GM12864 (cell line): ENCODE data around the gene FARP2.
"Not testable (repeated sequence)": the region's sequence is repeated elsewhere in the genome, so short reads cannot be mapped to it uniquely, and the experiment has no call there.

ENCODE experiments used
- DNase-seq: peaks from one replicate; pipeline ENCODE4 v3.0.0-alpha.2; 2011; ENCODE audit warnings: low read depth
- H3K4me3 ChIP-seq: 2 replicates; pipeline ENCODE4 v1.5.1; 2011; ENCODE audit warnings: mild to moderate bottlenecking, low read depth, low read length, control low read depth
- TF ChIP-seq, protein P1 (sequence below): IDR thresholded peaks from 2 replicates; pipeline ENCODE4 v1.5.1; 2011; ENCODE audit warnings: low read depth, mild to moderate bottlenecking, moderate library complexity, low read length, control low read depth, inconsistent platforms; ENCODE audit errors: missing control alignments

FARP2 gene

DNA sequence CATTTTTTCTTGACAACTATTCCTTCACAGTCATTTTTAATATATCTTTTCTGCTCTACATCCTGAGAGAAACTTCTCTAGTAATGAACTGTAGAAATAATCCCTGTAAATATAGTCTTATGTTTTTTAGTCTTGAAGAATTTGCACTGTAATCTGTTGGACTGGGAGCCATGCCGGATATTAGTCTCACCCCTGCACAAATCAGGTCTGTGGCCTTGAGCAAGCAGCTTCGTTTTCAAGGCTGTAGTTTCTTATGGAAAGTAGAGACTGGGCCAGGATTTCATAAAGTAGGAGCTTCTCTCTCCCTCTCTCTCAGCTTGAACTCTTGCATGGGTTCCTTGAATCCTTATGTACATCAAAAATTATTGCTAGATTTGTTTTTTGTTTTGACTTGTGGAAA lies 8.7 kb downstream of the FARP2 start:
- TF ChIP-seq, protein P1, sequence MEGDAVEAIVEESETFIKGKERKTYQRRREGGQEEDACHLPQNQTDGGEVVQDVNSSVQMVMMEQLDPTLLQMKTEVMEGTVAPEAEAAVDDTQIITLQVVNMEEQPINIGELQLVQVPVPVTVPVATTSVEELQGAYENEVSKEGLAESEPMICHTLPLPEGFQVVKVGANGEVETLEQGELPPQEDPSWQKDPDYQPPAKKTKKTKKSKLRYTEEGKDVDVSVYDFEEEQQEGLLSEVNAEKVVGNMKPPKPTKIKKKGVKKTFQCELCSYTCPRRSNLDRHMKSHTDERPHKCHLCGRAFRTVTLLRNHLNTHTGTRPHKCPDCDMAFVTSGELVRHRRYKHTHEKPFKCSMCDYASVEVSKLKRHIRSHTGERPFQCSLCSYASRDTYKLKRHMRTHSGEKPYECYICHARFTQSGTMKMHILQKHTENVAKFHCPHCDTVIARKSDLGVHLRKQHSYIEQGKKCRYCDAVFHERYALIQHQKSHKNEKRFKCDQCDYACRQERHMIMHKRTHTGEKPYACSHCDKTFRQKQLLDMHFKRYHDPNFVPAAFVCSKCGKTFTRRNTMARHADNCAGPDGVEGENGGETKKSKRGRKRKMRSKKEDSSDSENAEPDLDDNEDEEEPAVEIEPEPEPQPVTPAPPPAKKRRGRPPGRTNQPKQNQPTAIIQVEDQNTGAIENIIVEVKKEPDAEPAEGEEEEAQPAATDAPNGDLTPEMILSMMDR: no peak
- no peak overlapping the region for H3K4me3 ChIP-seq
- DNase-seq: no peak

DNA sequence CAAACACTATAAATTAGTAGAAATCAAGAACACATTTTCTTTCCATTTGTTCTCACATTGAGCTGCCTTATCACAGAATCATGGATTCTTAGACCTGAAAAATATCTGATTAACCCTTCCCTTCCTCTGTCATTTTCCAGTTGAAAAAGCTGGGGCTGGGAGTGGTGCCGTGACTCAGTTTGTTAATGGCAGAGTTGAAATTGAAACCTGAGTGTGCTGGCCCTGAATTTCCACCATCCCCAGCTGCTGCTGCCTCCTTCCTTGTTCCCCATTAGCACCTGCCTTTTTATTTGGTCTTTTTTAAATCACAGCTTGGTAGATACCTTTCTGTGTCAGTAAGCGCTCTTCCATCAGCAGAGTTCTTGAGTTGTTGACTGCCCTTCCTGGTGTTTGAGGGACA lies 10.6 kb downstream of the FARP2 start:
- no peak overlapping the region; the same call in 1 of the 2 replicates for H3K4me3 ChIP-seq
- no peak for DNase-seq
- TF ChIP-seq, protein P1: no peak

DNA sequence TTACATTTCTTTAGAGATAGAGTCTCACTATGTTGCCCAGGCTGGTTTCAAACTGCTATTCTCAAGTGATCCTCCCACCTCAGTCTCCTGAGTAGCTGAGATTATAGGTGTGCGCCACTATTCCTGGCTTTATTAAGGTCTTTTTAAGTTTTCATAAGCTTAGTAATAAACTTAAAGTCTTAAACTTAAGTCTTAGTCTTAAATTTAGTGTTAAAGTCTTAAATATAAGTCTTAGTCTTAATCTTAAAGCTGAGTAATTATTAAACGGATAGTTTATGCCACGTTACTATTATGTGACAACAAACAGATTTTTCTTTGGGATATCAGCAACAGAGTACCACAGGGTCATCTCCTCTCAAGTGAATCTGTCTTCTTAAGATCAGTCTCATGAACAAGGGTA lies 12.6 kb downstream of the FARP2 start:
- H3K4me3 ChIP-seq: no peak overlapping the region
- TF ChIP-seq, protein P1: no peak
- no peak for DNase-seq

DNA sequence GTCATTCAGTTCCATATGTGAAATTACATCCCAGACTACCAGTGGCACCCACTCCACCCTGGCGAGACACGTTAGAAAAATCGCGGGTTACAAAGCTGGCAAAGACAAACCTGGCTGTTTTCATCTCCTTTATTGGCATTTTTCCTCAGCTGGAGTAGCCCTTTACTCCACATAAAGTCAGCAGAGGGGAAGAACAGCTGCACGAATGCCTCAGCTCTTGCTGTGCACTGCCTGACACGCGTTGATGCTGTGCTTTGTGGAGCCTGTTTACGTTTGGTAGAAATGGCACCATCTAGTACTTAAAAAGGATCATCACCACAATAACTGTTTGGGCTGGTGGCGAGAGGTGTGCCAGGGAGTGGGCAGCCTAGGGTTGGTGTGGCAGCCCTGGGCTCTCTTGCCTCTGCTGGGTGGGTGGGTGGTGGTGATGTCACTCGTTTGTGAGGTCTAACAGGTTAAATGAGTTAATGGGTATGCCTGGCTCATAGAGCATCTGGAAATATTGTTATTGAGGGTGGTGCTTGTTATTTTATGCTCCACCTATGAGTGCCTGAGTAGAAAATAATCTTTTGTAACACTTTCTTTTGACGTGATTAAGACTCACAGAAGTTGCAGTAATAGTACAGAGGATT lies 16.4 kb downstream of the FARP2 start:
- DNase-seq: no peak
- no peak overlapping the region for H3K4me3 ChIP-seq

DNA sequence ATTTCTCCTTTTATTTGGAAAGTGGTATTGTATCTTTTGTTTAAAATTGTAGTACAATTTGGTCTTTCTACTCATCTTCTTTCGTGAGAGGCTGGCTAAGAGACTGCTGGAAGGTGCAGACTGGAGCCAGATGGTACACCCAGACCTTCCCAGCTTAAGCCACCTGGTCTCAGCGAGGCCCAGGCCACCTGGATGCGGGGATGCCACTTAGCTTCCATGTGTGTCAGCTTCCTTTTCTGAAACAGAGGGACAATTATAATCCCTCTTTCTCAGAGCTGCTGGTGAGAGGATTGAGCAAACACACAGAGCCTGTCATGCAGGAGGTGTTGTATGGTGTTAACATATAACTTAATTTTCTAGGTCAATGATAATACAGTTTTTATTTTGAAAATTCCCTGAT lies 17.4 kb downstream of the FARP2 start:
- no peak for DNase-seq
- no peak overlapping the region for H3K4me3 ChIP-seq
- TF ChIP-seq, protein P1: no peak

More for the DNA sequence above, 16.4 kb downstream of the FARP2 start:
- TF ChIP-seq, protein P1: no peak

DNA sequence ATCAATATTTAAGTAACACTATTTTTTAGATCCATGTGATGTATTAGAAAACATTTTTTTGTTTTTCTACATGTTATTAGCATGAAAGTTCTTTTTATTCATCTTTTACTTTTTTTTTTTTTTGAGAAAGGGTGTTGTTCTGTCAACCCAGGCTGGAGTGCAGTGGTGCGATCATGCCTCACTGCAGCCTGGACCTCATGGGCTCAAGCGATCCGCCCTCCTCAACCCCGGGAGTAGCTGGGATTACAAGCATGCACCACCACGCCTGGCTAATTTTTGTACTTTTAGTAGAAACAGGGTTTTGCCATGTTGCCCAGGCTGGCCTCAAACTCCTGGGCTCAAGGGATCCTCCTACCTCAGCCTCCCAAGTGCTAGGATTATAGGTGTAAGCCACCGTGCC lies 17.8 kb downstream of the FARP2 start:
- DNase-seq, H3K4me3 ChIP-seq: not testable (repeated sequence)

DNA sequence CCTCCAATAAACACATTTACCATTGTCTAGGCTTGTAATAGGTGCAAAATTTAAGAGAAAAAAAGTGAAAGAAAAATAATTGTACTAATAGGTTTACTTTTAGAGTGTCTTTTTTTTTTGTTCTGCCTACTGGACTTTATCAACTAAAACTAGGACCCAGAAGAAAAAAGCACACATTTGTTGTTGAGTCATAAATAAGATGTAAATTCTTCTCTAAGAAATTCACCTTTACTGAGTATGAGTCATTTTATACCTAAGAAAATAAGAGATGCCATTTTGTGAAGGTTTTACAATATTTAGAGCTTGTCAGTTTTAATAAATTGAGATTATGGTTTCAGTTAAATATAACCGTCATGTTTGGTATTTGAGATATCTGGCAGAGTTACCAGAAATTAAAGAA lies 19.2 kb downstream of the FARP2 start:
- H3K4me3 ChIP-seq: no peak overlapping the region
- DNase-seq: no peak
- TF ChIP-seq, protein P1: no peak
